ENCODE data around the gene DNAJC13.

GRCh38 chr3:132459551-132459950 is 42.2 kb downstream of the DNAJC13 start:
- TF ChIP-seq CTCF (IDR thresholded peaks at IDR 0.05) = no peak
- no peak for TF ChIP-seq POLR2AphosphoS5 (IDR thresholded peaks at IDR 0.05)
- TF ChIP-seq EP300 (IDR thresholded peaks at IDR 0.05) = no peak

Data from suprapubic skin (tissue), 4 donors.